B cell (primary cell): Measurements from ENCODE around the gene BAIAP3.

Experiments
- CTCF ChIP-seq: fragments of 200-600 bp; IDR thresholded peaks from one replicate; pipeline ENCODE4 v1.8.0; 2022; ENCODE audit warnings: antibody characterized with exemption, mild to moderate bottlenecking
- EZH2 ChIP-seq: IDR thresholded peaks from 2 replicates; pipeline ENCODE4 v1.6.1; 2012; ENCODE audit warnings: borderline replicate concordance, low read depth, mild to moderate bottlenecking, moderate library complexity, low read length; ENCODE audit not compliant: insufficient read depth, poor library complexity, severe bottlenecking

GRCh38 chr16:1319041-1319440 lies 14.4 kb upstream of the BAIAP3 start:
- TF ChIP-seq CTCF (no peak), EZH2 (no peak)
